Measurements from ENCODE around the gene PGLYRP2.

PGLYRP2 gene

DNA sequence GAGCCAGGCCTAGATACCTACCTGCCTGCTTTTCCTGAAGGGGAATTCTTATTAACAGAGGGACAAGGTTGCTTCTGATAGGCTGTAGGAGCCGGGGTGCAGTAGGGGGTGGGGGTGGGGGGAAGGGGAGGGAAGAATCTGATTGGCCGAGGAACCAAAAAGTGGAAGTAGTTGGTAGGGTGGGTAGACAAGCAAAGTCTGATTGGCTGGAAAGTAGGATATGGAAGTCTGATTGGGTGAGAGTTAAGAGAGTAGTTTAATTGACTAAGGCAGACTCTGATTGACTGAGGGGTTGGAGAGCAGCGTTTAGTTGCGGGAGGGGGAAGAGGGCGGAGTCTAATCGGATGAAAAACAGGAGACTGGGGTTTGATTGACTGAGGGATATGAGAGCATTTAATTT is 19.6 kb upstream of the PGLYRP2 start:
- TF ChIP-seq, protein P1, sequence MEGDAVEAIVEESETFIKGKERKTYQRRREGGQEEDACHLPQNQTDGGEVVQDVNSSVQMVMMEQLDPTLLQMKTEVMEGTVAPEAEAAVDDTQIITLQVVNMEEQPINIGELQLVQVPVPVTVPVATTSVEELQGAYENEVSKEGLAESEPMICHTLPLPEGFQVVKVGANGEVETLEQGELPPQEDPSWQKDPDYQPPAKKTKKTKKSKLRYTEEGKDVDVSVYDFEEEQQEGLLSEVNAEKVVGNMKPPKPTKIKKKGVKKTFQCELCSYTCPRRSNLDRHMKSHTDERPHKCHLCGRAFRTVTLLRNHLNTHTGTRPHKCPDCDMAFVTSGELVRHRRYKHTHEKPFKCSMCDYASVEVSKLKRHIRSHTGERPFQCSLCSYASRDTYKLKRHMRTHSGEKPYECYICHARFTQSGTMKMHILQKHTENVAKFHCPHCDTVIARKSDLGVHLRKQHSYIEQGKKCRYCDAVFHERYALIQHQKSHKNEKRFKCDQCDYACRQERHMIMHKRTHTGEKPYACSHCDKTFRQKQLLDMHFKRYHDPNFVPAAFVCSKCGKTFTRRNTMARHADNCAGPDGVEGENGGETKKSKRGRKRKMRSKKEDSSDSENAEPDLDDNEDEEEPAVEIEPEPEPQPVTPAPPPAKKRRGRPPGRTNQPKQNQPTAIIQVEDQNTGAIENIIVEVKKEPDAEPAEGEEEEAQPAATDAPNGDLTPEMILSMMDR (IDR thresholded peaks at IDR 0.05): no peak

DNA sequence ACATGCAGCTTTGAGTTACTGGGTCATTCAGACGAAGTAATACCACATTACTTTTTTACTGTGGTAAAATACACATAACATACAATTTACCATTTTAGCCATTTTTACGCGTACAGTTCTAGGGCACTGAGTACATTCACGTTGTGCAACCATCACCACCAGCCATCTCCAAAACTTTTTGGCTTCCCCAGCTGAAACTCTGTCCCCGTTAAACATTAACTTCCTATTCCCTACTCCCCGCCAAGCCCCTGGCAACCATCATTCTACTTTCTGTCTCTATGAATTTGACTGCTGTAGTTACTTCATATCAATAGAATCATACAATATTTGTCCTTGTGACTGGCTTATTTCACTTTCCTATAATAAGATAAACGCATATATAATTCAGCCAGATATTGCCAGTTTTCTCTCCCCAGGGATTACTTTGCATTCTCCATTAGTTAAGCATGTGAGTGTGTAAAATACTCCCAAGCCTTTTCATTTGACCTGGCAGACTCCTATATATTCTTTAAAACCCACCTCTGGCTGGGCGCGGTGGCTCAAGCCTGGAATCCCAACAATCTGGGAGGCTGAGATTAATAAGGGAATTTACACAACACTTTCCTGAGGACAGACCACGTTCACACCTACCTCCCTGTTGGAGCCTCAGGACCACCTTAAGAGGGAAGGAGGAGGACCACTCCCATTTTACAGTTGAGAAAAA is 19.0 kb upstream of the PGLYRP2 start:
- TF ChIP-seq, protein P1 (IDR thresholded peaks at IDR 0.05): no peak

GRCh38 chr19:15495151-15495550 is 15.8 kb upstream of the PGLYRP2 start:
- TF ChIP-seq, protein P1 (IDR thresholded peaks at IDR 0.05): no peak

- TF ChIP-seq, protein P1 (IDR thresholded peaks at IDR 0.05): no peak
Measured at GRCh38 chr19:15488489-15489226, 9.4 kb upstream of the PGLYRP2 start.

DNA sequence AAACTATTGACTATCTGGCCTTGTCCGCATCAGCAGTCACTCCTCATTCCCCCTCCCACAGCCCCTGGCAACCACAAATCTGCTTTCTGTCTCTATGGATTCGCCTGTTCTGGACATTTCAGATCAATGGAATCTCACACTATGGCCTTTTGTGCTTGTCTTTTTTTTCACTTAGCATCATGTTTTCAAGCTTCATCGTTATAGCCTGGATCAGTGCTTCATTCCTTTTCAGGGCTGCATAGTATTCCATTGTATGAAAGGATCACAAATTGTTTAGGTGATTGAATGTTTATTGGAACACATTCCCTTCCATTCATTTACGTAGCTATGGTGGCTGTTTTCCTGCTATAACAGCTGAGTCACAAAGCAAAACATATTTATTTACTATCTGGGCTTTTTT is 7.7 kb upstream of the PGLYRP2 start:
- TF ChIP-seq, protein P1 (IDR thresholded peaks at IDR 0.05): no peak

DNA sequence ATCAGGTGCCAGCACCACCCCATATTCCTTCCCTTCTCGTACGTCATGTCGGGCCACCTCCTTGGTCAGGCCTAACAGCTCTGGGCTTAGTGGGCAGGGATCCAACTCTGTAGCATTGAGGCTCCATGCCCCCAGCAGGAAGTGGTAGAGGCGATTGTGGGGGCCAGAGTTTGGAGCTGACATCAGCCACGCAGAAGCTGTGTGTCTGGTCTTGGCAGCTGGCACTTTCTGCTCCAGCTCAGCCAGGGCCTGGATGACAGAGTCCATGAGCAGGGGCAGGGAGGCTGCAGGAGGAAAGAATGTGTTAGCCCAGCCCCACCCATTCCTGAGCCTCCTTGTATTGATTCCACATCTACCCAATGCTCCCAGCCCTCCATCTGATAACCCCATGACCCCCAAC is 3.0 kb downstream of the PGLYRP2 start:
- TF ChIP-seq, protein P1 (IDR thresholded peaks at IDR 0.05): no peak

- TF ChIP-seq, protein P1 (IDR thresholded peaks at IDR 0.05): no peak
Measured at GRCh38 chr19:15475611-15476010, 3.7 kb downstream of the PGLYRP2 start.

Measured in LNCAP (cell line).